Measurements from ENCODE around the gene ERMN. TPM values are rescaled to one million over a fixed set of nuclear protein-coding genes. Genes with fewer than 3 reads are reported as not detected.

ERMN gene
- total RNA-seq (2022; extraction: Qiagen RNA extraction; ENCODE audit: low read depth) = not detected in 5 replicates

GRCh38 chr2:157325786-157326185 lies at the start of gene ERMN:
Gene ERMN, minus strand, starts transcription at chr2:157325824. Its CDS starts 182 bp downstream, at chr2:157325642.

Other genes with a start within 250 kb of the ERMN start
- gene GALNT5, start 68.1 kb downstream of the ERMN start, total RNA-seq (2022; extraction: Qiagen RNA extraction; ENCODE audit: low read depth) = 2.1 to 2.8 TPM (median 2.5 TPM) in 5 replicates
- not detected in 5 replicates for gene CYTIP, start 118.3 kb upstream of the ERMN start, total RNA-seq (2022; extraction: Qiagen RNA extraction; ENCODE audit: low read depth)

Measured in A549 treated with RU486 at 1 μM for 4 hours (cell line).